HG03095 (cell line): Measurements from ENCODE around the gene TMEM185B.
A peak's percentile ranks its signal among the peaks of the same experiment; 100 is the strongest.
"Not testable (repeated sequence)": the region's sequence is repeated elsewhere in the genome, so short reads cannot be mapped to it uniquely, and the experiment has no call there.

ENCODE experiments used
- ATAC-seq: cut with Tn5 transposase; IDR thresholded peaks from one replicate; pipeline ENCODE4 v1.9.1; 2021; ENCODE audit warnings: moderate library complexity; ENCODE audit not compliant: unreplicated experiment

TMEM185B gene

GRCh38 chr2:120235158-120235557, 12.0 kb upstream of the TMEM185B start:
- ATAC-seq = not testable (repeated sequence)

DNA sequence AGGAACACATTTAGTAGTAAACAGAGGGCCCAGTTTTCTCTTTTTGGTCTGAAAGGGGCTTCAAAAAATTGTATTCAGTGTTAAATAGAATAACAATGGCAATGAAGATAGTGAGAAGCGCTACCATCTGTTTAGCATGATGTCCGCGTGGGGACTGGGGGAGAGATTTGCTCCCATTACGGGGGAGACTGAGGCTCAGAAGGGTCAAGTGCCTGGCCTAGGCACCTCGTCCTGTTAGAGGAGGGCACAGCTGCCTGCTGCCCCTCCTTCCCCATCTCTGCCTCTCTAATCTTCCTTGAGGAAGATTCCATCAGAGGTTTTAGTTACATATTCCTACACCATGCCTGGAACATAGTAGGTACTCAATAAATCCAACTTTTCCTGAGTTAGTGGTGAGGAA, 10.1 kb upstream of the TMEM185B start:
- no peak for ATAC-seq

GRCh38 chr2:120231974-120232635, 8.9 kb upstream of the TMEM185B start:
- peak; percentile 79 for ATAC-seq

- ATAC-seq = no peak
Measured at GRCh38 chr2:120231564-120231973, 8.4 kb upstream of the TMEM185B start.

DNA sequence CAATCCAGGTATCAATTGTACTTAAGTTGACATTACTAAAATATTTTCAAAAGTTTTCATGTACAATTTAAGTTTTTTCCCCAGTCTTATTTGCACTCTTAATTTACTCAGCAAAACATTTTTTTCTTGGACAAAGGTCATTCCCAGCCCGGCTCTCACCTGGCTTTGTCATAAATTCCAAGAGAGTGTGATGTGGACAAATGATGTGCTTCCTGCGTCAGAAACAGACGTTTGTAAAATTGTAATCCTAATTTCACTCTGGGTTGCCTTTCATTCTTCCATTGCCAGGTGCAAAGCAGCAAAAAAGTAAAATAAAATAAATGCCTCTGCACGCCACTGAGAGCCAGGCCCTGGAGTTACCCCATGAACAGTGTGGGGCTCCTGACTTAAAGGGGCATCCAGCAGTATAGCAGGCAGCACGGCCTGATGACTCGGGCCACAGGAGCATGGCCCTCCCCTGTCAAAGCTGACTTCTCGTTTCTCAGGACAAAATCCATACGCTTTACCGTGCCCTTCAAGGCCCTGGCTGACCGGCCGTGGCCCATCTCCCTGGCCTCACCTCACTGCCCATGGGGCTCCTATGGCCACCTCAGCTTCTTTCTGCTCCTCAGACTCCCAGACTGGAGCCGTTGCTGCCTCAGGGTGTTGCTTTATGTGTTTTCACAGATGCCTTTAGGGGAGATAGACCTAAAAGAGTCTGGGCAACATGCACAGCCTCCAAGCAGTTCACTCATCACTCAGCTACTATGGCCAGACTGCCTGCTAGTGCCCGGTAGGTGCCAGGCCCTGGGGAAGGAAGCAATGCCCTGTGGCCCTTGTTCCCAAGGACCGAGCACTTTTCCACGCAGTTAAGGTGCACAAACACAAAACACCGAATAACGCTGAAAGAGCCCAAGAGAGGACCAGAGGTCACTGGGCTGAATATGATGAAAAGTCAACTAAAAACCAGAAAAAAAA, 7.6 kb upstream of the TMEM185B start:
- no peak for ATAC-seq

- ATAC-seq = no peak
Measured at GRCh38 chr2:120229341-120229740, 6.1 kb upstream of the TMEM185B start.

DNA sequence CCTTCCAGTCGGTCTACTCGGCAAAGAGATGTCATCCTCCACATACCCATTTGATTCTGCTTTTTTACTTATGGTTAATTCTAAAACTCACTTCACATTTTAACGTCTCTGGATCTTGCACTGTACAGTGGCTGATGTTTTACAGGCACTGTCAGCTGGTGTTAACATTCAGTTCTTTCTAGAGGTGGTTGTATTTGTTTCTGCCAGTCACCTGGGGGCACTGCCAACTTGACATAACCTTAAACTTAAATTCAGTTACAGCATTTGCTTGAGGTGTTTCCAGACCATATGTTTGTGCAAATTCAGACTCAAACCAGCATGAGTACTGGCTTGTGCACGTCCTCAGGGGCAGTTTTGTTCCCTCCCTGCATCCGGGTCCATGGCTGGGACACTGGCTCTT, 5.3 kb upstream of the TMEM185B start:
- ATAC-seq = no peak

- no peak for ATAC-seq
Measured at GRCh38 chr2:120227111-120227991, 4.2 kb upstream of the TMEM185B start.

GRCh38 chr2:120226316-120226715, 3.1 kb upstream of the TMEM185B start:
- ATAC-seq = no peak

GRCh38 chr2:120225549-120226065, 2.4 kb upstream of the TMEM185B start:
- no peak for ATAC-seq

GRCh38 chr2:120224735-120225548, 1.7 kb upstream of the TMEM185B start:
- no peak for ATAC-seq

DNA sequence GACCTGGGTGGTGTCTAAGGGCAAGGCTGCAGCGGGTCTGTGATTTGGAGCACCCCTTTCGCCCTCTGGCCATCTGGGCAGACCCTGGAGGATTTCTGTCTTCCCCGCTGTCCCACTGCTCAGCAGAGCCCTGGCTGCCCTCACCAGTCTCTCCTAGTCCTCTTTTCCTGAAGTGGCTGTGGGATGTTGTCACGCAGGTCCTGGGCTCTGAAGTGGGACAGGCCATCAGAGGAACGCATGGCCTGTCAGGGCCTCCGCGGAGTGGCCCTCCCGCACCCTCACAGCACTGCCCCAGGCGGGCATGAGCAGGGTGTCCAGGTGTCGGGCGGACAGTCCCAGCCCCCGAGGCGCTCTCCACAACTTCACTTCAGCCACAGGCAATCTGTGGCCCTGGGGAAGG, 1.1 kb upstream of the TMEM185B start:
- ATAC-seq = no peak

- ATAC-seq = no peak
Measured at GRCh38 chr2:120222186-120223033, 790 bp downstream of the TMEM185B start.

DNA sequence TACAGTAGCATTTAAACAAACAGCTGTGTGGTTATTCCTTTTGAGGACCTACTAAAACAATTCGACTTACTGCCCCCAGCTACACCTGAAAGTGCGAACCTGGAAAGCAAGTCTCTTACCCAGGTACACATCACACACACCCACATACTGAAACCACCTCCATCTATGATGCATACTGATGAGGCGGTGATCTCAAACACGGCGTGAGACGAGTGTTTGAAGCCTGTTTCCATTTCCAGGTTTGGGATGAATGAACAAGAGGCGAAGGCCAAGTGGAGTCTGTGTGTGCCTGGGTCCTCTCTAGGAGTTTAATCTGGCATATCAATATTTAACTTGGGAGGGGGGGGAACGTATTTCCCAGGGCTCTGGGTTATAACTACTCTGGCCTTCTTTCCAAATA, 1.6 kb downstream of the TMEM185B start:
- ATAC-seq = no peak

- ATAC-seq = no peak
Measured at GRCh38 chr2:120220756-120221155, 2.4 kb downstream of the TMEM185B start.

- ATAC-seq = no peak
Measured at GRCh38 chr2:120219766-120220165, 3.4 kb downstream of the TMEM185B start.

DNA sequence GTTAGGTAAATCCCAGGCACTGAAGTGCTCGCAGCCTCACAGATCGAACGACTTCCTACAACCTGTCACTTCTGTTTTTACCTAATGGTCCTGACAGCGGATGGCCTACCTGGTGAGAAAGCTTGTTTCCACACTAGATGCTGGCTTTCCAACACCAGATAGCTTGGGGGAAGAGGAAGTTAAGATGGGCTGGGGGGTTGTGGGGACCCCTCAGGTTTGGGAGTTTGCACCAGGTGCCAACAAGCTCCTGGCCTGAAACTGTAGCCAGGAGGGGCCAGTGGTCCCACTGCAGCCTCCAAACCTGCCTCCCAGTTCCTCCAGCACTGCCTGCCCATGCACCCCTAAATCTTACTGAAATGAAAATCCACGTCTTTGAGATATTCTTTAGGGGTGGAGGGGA, 3.9 kb downstream of the TMEM185B start:
- ATAC-seq = no peak

- ATAC-seq = no peak
Measured at GRCh38 chr2:120218181-120218580, 5.0 kb downstream of the TMEM185B start.

- no peak for ATAC-seq
Measured at GRCh38 chr2:120210270-120210693, 12.9 kb downstream of the TMEM185B start.
